Colon (tissue), 2 donors: ENCODE measurements around the gene TEX11.

ENCODE experiments used
- FAIRE-seq: peaks from 2 replicates; lab custom pipeline; 2012; peaks lifted over from hg19 to GRCh38; lab: Jason Lieb, UNC
- donor health status: control.
- donor health status: control.

Gene TEX11

GRCh38 chrX:70494441-70494840 lies 414.1 kb downstream of the TEX11 start:
- no peak for FAIRE-seq

GRCh38 chrX:70488856-70489255 lies 419.7 kb downstream of the TEX11 start:
- peak; percentile 69 for FAIRE-seq

- FAIRE-seq = no peak
Observed at GRCh38 chrX:70485466-70485865, 423.0 kb downstream of the TEX11 start.

DNA sequence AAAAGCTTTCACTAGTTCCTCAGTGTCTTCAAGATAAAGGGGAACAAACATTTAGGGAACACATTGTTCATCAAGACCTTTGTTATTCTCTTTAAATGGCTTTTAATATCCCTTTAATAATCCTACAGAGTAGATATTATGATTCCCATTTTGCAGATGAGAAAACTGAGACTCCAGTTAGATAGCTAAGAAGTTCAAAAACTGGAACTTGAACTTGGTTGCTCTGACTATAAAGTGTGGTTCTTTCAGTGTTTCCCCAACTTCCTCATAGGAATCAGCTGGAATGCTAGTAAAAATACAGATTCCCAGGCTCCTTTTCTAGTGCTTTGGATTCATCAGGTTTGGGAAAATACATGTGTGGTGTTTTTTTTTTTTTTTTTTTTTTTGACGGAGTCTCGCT lies 426.2 kb downstream of the TEX11 start:
- no peak for FAIRE-seq

DNA sequence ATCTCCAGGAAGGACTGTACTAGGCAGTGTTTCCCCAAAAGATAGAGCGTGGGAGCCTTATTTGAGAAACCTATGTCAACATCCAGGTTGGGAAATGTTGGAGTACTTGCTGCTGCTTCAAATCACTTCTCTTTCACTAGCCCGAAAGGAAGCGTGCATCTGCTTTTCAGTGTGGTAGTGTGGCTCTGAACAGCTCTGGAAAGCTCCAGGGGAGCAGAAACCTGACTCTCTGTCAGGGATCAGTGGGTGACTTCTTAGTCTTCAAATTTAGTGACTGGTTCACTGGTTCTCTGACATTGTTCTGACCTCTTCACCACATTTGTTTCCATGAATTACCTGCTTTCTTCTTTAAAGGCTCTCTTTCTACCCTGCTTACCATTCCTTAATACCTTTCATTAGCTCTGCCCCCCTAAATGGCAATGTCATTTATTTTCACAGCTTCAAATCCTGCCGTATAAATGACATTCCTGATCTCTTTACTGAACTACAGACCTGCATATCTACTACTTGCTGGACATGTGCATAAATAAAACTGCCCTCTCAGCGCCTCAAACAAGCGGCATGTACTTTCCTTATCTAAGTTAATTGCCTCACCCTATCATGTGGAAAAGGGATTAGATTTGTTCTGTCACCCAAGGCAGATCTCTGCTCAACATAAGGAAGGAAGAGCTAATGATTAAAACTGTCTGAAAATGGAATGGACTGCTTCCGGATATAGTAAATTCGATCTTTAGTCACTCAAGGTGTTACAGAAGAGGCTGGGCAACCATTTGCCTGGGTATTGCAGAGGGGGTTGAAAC lies 426.8 kb downstream of the TEX11 start:
- no peak for FAIRE-seq

GRCh38 chrX:70480660-70481018 lies 427.9 kb downstream of the TEX11 start:
- FAIRE-seq = no peak

DNA sequence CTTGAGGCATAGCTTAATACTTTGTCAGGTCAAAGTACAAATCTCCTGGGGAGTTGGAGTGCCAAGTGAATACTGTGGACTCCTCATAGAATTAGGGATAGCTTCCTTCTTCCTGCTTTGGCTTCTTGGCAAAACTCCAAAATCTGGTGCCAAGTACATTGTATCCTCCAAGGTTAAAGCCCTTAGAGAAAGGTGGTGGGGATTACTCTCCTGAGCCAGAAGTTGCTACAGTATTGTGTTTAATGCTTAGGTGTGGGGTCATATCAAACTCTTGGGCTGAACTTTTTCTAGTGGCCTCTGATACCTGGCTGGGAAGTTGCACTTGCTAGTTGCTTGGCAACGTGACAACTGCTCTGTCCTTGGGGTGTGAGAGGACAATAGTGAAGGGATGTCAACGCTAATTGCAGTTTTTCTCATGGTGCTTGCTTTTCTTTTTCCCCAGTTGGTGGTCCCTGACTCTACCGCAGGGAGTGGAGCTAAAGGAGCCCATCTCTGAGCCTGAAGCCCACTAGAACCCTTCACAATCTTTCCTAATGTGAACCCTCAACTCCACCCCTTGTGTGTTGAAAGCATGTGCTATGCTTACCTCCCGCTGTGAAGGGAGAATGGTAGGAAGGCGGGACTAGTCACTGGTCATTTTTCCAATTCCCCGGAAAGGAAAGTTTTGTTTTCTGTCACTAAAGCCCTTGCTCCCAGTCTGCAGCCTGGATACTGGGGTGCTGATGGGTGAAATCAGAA lies 428.4 kb downstream of the TEX11 start:
- FAIRE-seq = peak; percentile 77

DNA sequence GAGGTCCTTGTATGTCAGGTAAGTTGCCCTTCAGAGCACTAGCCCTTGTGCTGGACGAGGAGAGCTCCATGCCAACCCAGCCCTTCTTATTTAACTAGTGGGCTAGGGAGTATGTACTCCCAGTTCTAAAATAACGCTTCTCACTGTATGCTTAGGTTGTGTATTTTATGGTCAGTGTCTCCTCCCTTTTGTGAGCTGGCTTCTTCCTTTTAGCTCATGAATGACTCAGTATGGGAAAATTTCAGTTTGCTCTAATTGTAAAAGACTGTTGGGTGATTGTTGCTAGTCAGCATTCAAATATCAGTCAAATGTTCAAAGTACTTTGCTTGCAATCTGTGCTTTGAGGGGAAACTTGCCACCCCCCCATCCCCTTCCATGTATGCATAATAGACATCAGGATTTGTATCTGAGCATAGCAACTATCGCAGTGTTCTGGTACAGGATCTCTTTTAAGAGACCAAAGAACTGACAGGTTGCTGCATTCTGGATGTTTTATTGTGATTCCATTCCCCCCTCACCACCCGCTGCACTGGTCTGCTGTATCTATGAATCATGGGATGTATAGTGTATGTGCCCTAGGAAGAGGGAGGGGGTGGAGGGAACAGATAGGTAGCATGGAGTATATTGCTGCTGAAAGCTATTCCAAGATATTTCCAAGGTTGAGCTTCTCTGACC lies 429.1 kb downstream of the TEX11 start:
- peak; percentile 43 for FAIRE-seq
